ENCODE results near the gene GALNT10.

The GALNT10 gene

DNA sequence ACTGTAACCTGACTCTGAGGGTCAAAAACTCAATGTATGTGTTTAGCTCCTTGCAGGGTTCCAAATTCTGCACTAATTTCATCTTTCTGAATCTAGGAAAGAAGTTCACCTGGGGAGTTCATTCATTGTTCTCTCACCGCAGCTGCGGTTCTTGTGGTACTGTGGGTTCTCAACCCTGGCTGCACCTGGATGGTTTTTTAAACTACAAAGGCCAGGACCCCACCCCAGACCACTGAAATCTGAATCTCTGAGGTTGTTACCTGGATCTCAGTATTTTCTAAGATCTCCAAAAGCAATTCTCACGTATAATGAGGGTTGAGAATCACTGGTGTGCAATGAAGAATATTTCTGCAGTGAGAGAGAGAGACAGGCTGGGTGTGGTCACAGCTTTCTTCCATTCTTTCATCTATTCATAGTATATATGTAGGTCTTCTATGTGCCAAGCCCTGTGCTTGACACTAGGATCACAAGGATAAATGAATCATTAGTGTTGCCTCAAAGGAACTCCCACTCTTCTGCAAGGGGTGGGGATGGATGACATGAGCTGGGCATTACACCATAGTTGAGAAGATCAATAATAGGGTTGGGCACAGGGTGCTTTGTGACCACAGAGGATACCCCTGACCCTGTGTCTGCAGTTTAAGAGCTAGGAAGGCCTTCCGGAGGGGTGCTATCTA is 109.8 kb downstream of the GALNT10 start:
- no peak for DNase-seq

GRCh38 chr5:154301726-154302125 is 111.2 kb downstream of the GALNT10 start:
- DNase-seq, result no peak

- DNase-seq, result no peak
Measured at GRCh38 chr5:154302161-154302560, 111.6 kb downstream of the GALNT10 start.

- no peak for DNase-seq
Measured at GRCh38 chr5:154303133-154303532, 112.6 kb downstream of the GALNT10 start.

GRCh38 chr5:154308443-154309370 is 118.2 kb downstream of the GALNT10 start:
- no peak for DNase-seq

DNA sequence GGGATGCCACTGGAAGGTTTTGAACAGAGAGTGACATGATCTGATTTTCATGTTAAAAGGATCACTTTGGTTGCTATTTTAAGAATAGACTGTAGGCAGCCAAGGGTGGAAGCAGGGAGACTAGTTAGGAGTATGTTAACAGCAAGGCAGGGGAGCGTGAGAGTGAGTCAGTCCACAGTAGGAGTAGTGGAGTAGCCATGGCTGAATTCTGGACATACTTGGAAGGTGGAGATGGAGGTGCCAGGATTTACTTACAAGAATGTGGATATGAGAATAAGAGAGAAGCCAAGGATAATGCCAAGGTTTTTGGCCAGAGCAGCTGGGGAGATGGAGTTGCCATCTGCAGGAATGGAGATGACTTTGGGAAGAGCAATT is 118.8 kb downstream of the GALNT10 start:
- no peak for DNase-seq

DNA sequence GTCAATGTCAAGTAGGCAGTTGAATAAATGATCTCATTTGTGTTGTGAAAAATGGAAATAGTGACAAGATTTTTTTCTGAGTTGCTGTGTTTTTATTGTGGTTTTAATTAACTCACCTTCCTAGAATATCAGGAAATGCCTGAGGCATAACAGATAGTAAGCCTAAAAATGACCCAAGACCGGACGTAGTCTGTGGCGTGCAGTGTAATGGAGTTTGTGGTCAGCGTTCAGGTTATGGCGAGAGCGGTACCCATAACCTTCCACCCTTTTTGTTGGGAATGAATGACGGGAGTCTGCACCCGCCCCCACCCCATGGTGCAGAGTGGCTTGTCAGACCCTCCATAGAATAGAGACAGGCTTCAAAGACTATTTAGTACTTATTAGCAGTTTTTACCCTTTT is 119.3 kb downstream of the GALNT10 start:
- DNase-seq, result no peak

- DNase-seq, result no peak
Measured at GRCh38 chr5:154311362-154311761, 120.8 kb downstream of the GALNT10 start.

DNA sequence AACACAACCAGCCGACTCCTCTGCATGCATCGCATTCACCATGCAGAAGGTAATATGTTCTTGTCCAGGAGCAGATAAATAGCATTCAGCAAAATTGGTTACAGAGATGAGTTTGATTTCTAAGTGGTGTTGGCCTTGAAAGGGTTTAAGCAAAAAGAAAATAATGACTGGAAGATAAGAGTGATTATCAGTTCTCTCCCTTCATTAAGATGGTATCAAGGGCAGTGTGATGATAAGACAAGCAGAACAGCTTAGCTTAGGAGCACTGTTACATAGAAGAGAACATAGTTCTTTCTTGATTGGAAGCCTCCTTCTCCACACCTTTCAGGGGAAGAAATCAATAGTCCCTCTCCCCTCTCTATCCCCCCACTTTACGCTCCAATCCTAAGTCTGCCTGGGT is 121.5 kb downstream of the GALNT10 start:
- DNase-seq, result no peak

DNA sequence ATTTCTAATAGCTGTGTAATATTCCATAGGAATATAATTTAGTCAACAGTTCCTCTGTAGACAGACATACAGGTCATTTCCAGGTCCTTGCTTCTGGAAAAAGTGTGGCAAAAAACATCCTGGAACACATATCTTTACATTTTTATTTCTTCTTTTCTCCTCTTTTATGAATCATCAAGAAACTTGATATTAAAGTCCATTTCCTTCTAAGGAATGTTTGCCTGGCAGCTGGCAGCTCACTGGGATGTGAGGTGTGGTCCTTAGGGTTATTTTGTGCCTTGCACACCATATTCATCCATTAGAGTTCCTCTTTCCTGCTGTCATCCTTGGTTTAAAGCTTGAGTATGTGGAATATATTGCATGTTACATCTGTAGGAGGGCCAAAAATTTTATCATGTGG is 122.0 kb downstream of the GALNT10 start:
- no peak for DNase-seq

GRCh38 chr5:154313360-154314017 is 123.0 kb downstream of the GALNT10 start:
- DNase-seq, result no peak

DNA sequence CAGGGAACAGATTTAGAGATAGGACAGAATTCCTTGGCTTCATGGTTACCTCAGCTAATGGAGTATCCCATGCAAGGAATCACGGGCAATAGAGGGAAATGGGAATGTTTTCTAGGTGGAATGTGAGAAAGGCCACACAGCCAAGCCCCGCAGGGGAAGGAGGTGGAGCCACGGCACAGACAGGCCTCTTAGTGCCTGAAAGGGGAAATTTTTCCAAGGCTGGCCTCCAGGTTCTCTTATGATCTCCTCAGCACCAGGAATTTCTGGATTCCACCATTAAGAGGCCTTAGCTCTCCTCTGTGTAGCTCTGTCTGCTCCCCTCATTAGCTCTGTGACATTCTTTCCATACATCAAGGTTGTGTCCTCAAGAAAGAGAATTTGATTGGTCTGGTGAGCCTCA is 124.7 kb downstream of the GALNT10 start:
- no peak for DNase-seq

DNA sequence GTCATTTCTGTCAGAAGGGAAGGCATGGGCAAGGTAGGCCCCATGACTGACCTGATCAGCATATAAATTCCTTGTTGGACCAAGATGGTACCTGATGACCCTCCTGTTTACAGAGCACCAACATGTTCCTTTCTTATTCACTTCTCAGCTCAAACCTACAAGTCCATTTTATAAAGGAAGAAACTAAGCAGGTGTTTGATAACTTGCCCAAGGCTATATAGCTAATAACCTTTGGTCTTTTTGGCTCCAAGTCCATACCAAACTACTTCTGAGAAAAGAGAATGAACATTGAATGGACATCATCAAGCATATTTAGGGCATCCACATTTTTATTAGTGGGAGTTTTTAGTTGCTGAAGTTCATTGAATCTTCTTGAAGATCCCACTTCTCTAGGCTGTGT is 125.2 kb downstream of the GALNT10 start:
- no peak for DNase-seq

- DNase-seq, result no peak
Measured at GRCh38 chr5:154316223-154316935, 125.8 kb downstream of the GALNT10 start.

GRCh38 chr5:154317916-154318315 is 127.4 kb downstream of the GALNT10 start:
- DNase-seq, result no peak

GRCh38 chr5:154318691-154319090 is 128.2 kb downstream of the GALNT10 start:
- DNase-seq, result no peak

GRCh38 chr5:154319736-154320135 is 129.2 kb downstream of the GALNT10 start:
- no peak for DNase-seq

DNA sequence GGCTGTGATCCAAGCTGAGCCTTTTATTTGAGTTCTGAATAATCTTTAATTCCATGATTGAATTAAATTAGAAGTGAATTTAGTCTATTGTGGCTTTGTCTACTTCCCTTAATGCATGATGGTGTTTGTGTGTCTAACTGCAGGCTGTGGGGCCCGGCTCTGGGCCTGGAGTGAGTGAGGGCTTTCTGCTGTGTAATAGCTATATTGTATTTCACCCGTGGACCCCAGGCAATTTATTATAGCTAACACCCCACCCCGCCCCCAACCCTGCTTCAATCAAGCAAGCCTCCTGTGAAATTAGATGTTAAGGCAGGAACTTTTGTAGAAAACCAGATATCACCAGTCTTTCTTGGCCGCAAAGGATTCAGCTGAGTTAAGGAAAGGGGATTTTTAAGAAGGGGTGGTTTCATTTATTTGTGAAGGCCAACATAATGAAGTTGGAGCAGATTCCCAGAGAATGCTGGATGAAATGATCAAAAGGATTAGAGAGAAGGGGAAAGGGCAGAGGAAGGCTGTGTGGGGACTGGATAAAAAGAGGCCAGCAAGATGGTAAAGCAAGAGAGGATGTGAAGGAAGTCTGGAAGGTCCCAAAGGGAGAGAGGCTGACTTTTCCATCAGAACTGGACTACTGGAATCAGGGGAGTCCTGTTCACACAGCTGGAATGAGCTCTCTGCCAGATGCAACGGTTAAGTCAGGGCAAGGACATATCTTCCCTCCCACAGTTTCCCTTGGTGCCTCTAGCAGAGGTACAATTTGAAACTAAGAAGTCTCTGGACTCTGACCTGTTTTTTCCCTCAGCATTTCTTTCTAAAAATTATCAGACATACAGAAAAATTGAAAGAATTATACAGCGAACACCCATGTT is 129.9 kb downstream of the GALNT10 start:
- DNase-seq, result no peak

DNA sequence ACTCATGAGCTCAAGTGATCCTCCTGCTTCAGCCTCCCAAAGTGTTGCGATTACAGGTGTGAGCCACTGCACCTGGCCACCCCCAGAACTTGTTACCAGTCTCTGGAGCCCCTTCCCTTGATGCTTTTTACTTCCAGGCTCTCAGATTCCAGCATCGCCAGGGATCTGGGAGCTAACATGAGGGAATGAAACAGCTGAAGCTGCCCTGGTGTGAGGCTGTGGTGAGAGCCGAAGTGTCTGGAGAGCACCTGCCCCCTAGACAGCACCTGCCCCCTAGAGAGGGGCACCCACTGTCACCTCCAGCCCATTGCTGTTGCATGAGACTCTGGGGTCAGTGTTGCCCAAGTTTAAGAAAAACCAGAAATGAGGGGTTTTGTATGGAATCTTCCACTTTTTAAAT is 131.0 kb downstream of the GALNT10 start:
- no peak for DNase-seq

- no peak for DNase-seq
Measured at GRCh38 chr5:154324033-154324432, 133.5 kb downstream of the GALNT10 start.

DNA sequence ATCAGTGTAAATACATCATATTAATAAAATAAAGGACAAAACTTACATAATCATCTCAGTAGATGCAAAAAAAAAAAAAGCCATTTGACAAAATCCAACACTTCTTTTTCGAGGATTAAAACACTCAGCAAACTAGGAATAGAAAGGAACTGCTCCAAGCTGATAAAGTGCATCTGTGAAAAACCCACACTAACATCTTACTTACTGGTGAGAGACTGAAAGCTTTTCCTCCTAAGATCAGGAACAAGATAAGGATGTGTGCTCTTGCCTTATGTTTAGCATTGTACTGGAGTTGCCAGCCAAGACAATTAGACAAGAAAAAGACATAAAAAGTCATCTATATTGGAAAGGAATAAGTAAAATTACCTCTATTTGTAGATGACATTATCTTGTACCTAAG is 135.0 kb downstream of the GALNT10 start:
- no peak for DNase-seq

DNA sequence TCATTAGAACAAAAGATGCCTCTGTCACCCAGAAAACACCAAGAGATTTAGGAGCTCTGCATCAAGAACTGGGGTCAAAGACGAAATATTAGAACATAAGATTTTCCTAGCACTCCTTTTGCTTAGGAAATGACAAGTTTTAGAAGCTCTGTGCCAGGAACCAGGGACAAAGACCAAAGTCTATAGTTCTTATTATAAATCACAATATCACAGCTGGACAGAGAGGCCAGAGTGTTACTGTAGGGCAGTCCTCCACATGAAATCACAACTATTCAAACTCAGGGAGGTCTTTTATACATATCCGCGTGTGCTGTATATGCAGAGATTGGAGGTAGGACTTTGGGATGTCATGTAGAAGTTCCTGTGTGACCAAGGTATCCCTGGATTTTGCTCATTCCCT is 138.5 kb downstream of the GALNT10 start:
- DNase-seq, result no peak

All from RPMI8226 (cell line).